Activated CD4-positive, alpha-beta memory T cell treated with anti-CD3 and anti-CD28 coated beads, Interleukin-2, amount 10 ng/mL, durations not matched to agents 7 days and 5 days (primary cell): ENCODE measurements around the gene SGMS2. TPM values are rescaled to one million over a fixed set of nuclear protein-coding genes. Genes with fewer than 3 reads are reported as not detected.

Source experiments
- CTCF ChIA-PET: fragments of 350-600 bp; sonication (Branson Sonifier 250); formaldehyde crosslinking; loops from one replicate; lab custom pipeline; 2021; ENCODE audit warnings: antibody characterized with exemption, inconsistent platforms; lab: Charles Lee
- POLR2A ChIA-PET: fragments of 350-600 bp; sonication (Branson Sonifier 250); formaldehyde crosslinking; loops from one replicate; lab custom pipeline; 2021; ENCODE audit warnings: antibody characterized with exemption; lab: Charles Lee
- DNase-seq: peaks from one replicate; pipeline ENCODE4 v3.0.0-alpha.2; 2020
- H3K27ac Mint-ChIP-seq: one replicate; pipeline ENCODE4 v1.8.0; 2021; ENCODE audit warnings: mild to moderate bottlenecking, mixed read lengths
- H3K27me3 Mint-ChIP-seq: one replicate; pipeline ENCODE4 v1.8.0; 2021; ENCODE audit warnings: mixed read lengths
- H3K36me3 Mint-ChIP-seq: one replicate; pipeline ENCODE4 v1.8.0; 2021; ENCODE audit warnings: low read depth, mixed read lengths
- H3K4me1 Mint-ChIP-seq: one replicate; pipeline ENCODE4 v1.8.0; 2021; ENCODE audit warnings: mixed read lengths
- H3K4me3 Mint-ChIP-seq: one replicate; pipeline ENCODE4 v1.8.0; 2021; ENCODE audit warnings: mild to moderate bottlenecking, mixed read lengths
- H3K9me3 Mint-ChIP-seq: one replicate; pipeline ENCODE4 v1.8.0; 2021; ENCODE audit warnings: mixed read lengths
- total RNA-seq, 2 experiments: library from RNA; stranded (reverse); gene quantifications; one replicate each; pipeline ENCODE4 v1.2.3, GENCODE V29; 2021

The SGMS2 gene
- total RNA-seq, 2 experiments from 2014 or later = 0.10 to 0.48 TPM

GRCh38 chr4:107945809-107946208 is 121.1 kb downstream of the SGMS2 start:
- ChIA-PET POLR2A (no interaction called here), CTCF (no interaction called here)
- Mint-ChIP-seq H3K4me3 (no peak overlapping the region), H3K4me1 (no peaks in the 10 kb centered on the region), H3K27me3 (no peaks in the 10 kb centered on the region), H3K27ac (no peak overlapping the region), H3K36me3 (no peaks in the 10 kb centered on the region), H3K9me3 (no peaks in the 10 kb centered on the region)
- no peak for DNase-seq

- Mint-ChIP-seq H3K9me3 (peaks cover 3% of the 10 kb centered on the region), H3K36me3 (no peaks in the 10 kb centered on the region), H3K4me1 (no peaks in the 10 kb centered on the region), H3K27me3 (no peaks in the 10 kb centered on the region), H3K27ac (no peak overlapping the region), H3K4me3 (no peak overlapping the region)
- ChIA-PET CTCF (no interaction called here), POLR2A (no interaction called here)
- no peak for DNase-seq
Observed at GRCh38 chr4:107950746-107951540, 126.2 kb downstream of the SGMS2 start.

- Mint-ChIP-seq H3K27me3 (no peaks in the 10 kb centered on the region), H3K27ac (no peak overlapping the region)
Observed at GRCh38 chr4:107951551-107951950, 126.8 kb downstream of the SGMS2 start.

GRCh38 chr4:107956011-107956410 is 131.3 kb downstream of the SGMS2 start:
- no peak for DNase-seq
- Mint-ChIP-seq H3K27ac (no peak overlapping the region), H3K4me1 (no peaks in the 10 kb centered on the region), H3K9me3 (peaks cover 9% of the 10 kb centered on the region), H3K27me3 (peaks cover 3% of the 10 kb centered on the region), H3K4me3 (no peak overlapping the region), H3K36me3 (no peaks in the 10 kb centered on the region)
- ChIA-PET POLR2A (no interaction called here), CTCF (no interaction called here)

More at GRCh38 chr4:107951551-107951950, 126.8 kb downstream of the SGMS2 start:
- ChIA-PET CTCF (no interaction called here), POLR2A (no interaction called here)
- DNase-seq = no peak
- Mint-ChIP-seq H3K9me3 (peaks cover 9% of the 10 kb centered on the region), H3K4me1 (no peaks in the 10 kb centered on the region), H3K4me3 (no peak overlapping the region), H3K36me3 (no peaks in the 10 kb centered on the region)

Other genes with a start within 250 kb of the SGMS2 start
- gene PAPSS1, start 104.7 kb upstream of the SGMS2 start, total RNA-seq = 10 to 100 TPM; 28.1 to 28.6 TPM
- gene CYP2U1, start 106.6 kb downstream of the SGMS2 start, total RNA-seq = 1 to 10 TPM; 1.4 to 1.6 TPM
- 10 to 100 TPM; 38.0 to 38.6 TPM for gene HADH, start 165.0 kb downstream of the SGMS2 start, total RNA-seq